ENCODE results near the gene YWHAQ. TPM values are rescaled to one million over a fixed set of nuclear protein-coding genes. Genes with fewer than 3 reads are reported as not detected.
"Not testable (repeated sequence)": the region's sequence is repeated elsewhere in the genome, so short reads cannot be mapped to it uniquely, and the experiment has no call there.

YWHAQ gene
- total and polyA plus RNA-seq, 2 donors (not counting 1 experiment from before 2014, with no cell fraction given), result 68.7 to 126 TPM

GRCh38 chr2:9623151-9623550, 7.6 kb downstream of the YWHAQ start:
- Histone ChIP-seq H2AFZ (ENCODE audit: insufficient read depth, low read depth, low read length, poor library complexity, severe bottlenecking) (no peak overlapping the region), H3K9ac (ENCODE audit: low read length) (no peak overlapping the region), H3K4me2 (replicated peaks; ENCODE audit: low read depth, low read length, poor library complexity, severe bottlenecking) (no peak overlapping the region), H4K20me1 (ENCODE audit: control insufficient read depth, insufficient read depth, low read length, poor library complexity, severe bottlenecking) (peaks cover 93% of the 10 kb centered on the region), H3K9me3 (ENCODE audit: control extremely low read depth in 1 of 3, control insufficient read depth in 2 of 3, insufficient read depth in 1 of 3, low read length in 2 of 3) (no peaks in the 10 kb centered on the region), H3K79me2 (ENCODE audit: control insufficient read depth, insufficient read depth, low read length) (peaks cover 100% of the 10 kb centered on the region), H3K4me3 (ENCODE audit: control extremely low read depth in 1 of 5, extremely low read depth in 1 of 5, insufficient read depth in 1 of 5, low read depth in 2 of 5, low read length in 4 of 5) (no peak overlapping the region), H3K27me3 (replicated peaks in 1 of 4; ENCODE audit: control extremely low read depth in 1 of 4, control insufficient read depth in 3 of 4, insufficient read depth in 4 of 4, low read length in 3 of 4) (no peaks in the 10 kb centered on the region), H3K36me3 (replicated peaks in 1 of 2; ENCODE audit: control extremely low read depth in 1 of 2, control insufficient read depth in 1 of 2, extremely low read depth in 1 of 2, insufficient read depth in 2 of 2, low read length in 1 of 2) (peaks cover 6 to 36% of the 10 kb centered on the region in 2 experiments), H3K4me1 (ENCODE audit: control insufficient read depth in 2 of 2, insufficient read depth in 2 of 2, low read length in 2 of 2) (peaks cover 13 to 35% of the 10 kb centered on the region in 2 donors), H3K27ac (ENCODE audit: low read length in 2 of 2) (no peak overlapping the region)
- WGBS (ENCODE audit: insufficient coverage), result 100% methylated on average over 4 of the region's 9 CpGs
- H3K4me3 Mint-ChIP-seq, result no peak overlapping the region
- ATAC-seq (ENCODE audit: low read depth) (no peak), DNase-seq (no peak)
- no peak overlapping the region for H3K27ac Mint-ChIP-seq
- POLR2A ChIA-PET, result no interaction called here
- intact Hi-C loops (cut with micrococcal nuclease), result no loop called here
- H3K4me1 Mint-ChIP-seq, result peaks cover 79% of the 10 kb centered on the region
- TF ChIP-seq EZH2 (IDR thresholded peaks at IDR 0.05; ENCODE audit: borderline replicate concordance, insufficient read depth, low read depth, low read length, poor library complexity, severe bottlenecking), result no peak
- TF ChIP-seq, protein P1, sequence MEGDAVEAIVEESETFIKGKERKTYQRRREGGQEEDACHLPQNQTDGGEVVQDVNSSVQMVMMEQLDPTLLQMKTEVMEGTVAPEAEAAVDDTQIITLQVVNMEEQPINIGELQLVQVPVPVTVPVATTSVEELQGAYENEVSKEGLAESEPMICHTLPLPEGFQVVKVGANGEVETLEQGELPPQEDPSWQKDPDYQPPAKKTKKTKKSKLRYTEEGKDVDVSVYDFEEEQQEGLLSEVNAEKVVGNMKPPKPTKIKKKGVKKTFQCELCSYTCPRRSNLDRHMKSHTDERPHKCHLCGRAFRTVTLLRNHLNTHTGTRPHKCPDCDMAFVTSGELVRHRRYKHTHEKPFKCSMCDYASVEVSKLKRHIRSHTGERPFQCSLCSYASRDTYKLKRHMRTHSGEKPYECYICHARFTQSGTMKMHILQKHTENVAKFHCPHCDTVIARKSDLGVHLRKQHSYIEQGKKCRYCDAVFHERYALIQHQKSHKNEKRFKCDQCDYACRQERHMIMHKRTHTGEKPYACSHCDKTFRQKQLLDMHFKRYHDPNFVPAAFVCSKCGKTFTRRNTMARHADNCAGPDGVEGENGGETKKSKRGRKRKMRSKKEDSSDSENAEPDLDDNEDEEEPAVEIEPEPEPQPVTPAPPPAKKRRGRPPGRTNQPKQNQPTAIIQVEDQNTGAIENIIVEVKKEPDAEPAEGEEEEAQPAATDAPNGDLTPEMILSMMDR (IDR thresholded peaks at IDR 0.05), result no peak
- no peaks in the 10 kb centered on the region for H3K27me3 Mint-ChIP-seq
- CTCF ChIA-PET, result no interaction called here
- no peaks in the 10 kb centered on the region for H3K9me3 Mint-ChIP-seq (ENCODE audit: insufficient read depth)

GRCh38 chr2:9621655-9622054, 9.1 kb downstream of the YWHAQ start:
- CTCF ChIA-PET; H3K4me3 Mint-ChIP-seq; H3K27ac Mint-ChIP-seq; H3K27me3 ChIP-seq (replicated peaks in 1 of 4; ENCODE audit: control extremely low read depth in 1 of 4, control insufficient read depth in 3 of 4, insufficient read depth in 4 of 4, low read length in 3 of 4); H3K27me3 Mint-ChIP-seq; intact Hi-C loops (cut with micrococcal nuclease); POLR2A ChIA-PET; ATAC-seq (ENCODE audit: low read depth); H3K27ac ChIP-seq (ENCODE audit: low read length in 2 of 2); H3K4me3 ChIP-seq (ENCODE audit: control extremely low read depth in 1 of 5, extremely low read depth in 1 of 5, insufficient read depth in 1 of 5, low read depth in 2 of 5, low read length in 4 of 5); DNase-seq; H3K4me2 ChIP-seq (replicated peaks; ENCODE audit: low read depth, low read length, poor library complexity, severe bottlenecking); H3K9me3 Mint-ChIP-seq (ENCODE audit: insufficient read depth); H3K9ac ChIP-seq (ENCODE audit: low read length); H2AFZ ChIP-seq (ENCODE audit: insufficient read depth, low read depth, low read length, poor library complexity, severe bottlenecking); H3K9me3 ChIP-seq (ENCODE audit: control extremely low read depth in 1 of 3, control insufficient read depth in 2 of 3, insufficient read depth in 1 of 3, low read length in 2 of 3): not testable (repeated sequence)
- Histone ChIP-seq H3K4me1 (ENCODE audit: control insufficient read depth in 2 of 2, insufficient read depth in 2 of 2, low read length in 2 of 2) (peaks cover 6 to 20% of the 10 kb centered on the region in 2 donors), H3K79me2 (ENCODE audit: control insufficient read depth, insufficient read depth, low read length) (peaks cover 99% of the 10 kb centered on the region), H4K20me1 (ENCODE audit: control insufficient read depth, insufficient read depth, low read length, poor library complexity, severe bottlenecking) (peaks cover 91% of the 10 kb centered on the region), H3K36me3 (replicated peaks in 1 of 2; ENCODE audit: control extremely low read depth in 1 of 2, control insufficient read depth in 1 of 2, extremely low read depth in 1 of 2, insufficient read depth in 2 of 2, low read length in 1 of 2) (peaks cover 6 to 24% of the 10 kb centered on the region in 2 experiments)
- no CpG with 5 or more reads among the region's 6 CpGs for WGBS (ENCODE audit: insufficient coverage)
- peaks cover 76% of the 10 kb centered on the region for H3K4me1 Mint-ChIP-seq

Measured in B cell (primary cell).